22Rv1 (cell line): ENCODE measurements around the gene SLC6A6.

Experiments used
- ZFX ChIP-seq: fragments of 450-650 bp; IDR thresholded peaks from 2 replicates; pipeline ENCODE4 v1.6.1; 2017; ENCODE audit warnings: antibody characterized with exemption, borderline replicate concordance
- TF ChIP-seq, protein P1 (sequence below): fragments of 450-650 bp; IDR thresholded peaks from 2 replicates; pipeline ENCODE4 v1.5.1; 2017; ENCODE audit warnings: mild to moderate bottlenecking

- TF ChIP-seq, protein P1, sequence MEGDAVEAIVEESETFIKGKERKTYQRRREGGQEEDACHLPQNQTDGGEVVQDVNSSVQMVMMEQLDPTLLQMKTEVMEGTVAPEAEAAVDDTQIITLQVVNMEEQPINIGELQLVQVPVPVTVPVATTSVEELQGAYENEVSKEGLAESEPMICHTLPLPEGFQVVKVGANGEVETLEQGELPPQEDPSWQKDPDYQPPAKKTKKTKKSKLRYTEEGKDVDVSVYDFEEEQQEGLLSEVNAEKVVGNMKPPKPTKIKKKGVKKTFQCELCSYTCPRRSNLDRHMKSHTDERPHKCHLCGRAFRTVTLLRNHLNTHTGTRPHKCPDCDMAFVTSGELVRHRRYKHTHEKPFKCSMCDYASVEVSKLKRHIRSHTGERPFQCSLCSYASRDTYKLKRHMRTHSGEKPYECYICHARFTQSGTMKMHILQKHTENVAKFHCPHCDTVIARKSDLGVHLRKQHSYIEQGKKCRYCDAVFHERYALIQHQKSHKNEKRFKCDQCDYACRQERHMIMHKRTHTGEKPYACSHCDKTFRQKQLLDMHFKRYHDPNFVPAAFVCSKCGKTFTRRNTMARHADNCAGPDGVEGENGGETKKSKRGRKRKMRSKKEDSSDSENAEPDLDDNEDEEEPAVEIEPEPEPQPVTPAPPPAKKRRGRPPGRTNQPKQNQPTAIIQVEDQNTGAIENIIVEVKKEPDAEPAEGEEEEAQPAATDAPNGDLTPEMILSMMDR = no peak
- no peak for TF ChIP-seq ZFX
Measured at GRCh38 chr3:14465425-14465824, 63.0 kb downstream of the SLC6A6 start.
